Hepatocyte (in vitro differentiated cells): Measurements from ENCODE around the gene ADAMTS15. TPM values are rescaled to one million over a fixed set of nuclear protein-coding genes. Genes with fewer than 3 reads are reported as not detected.

Experiments
- DNase-seq: peaks from one replicate; pipeline ENCODE4 v3.0.0-alpha.2; 2016; ENCODE audit warnings: low spot score
- H2AFZ ChIP-seq: fragments of 200-600 bp; sonication (generic); 2 replicates; pipeline ENCODE4 v1.6.0; 2016; ENCODE audit warnings: antibody characterized with exemption, mild to moderate bottlenecking
- H3K27ac ChIP-seq: fragments of 200-600 bp; sonication (generic); 2 replicates; pipeline ENCODE4 v1.5.1; 2016; ENCODE audit warnings: mild to moderate bottlenecking
- H3K27me3 ChIP-seq: fragments of 200-600 bp; sonication (generic); 2 replicates; pipeline ENCODE4 v1.6.1; 2016
- H3K36me3 ChIP-seq: fragments of 200-600 bp; sonication (generic); replicated peaks from 2 replicates; pipeline ENCODE4 v1.5.1; 2016; ENCODE audit warnings: low read depth; ENCODE audit not compliant: insufficient read depth
- H3K4me1 ChIP-seq: fragments of 200-600 bp; sonication (generic); 2 replicates; pipeline ENCODE4 v1.5.1; 2016; ENCODE audit warnings: mild to moderate bottlenecking, moderate library complexity; ENCODE audit not compliant: insufficient read depth
- H3K4me2 ChIP-seq: fragments of 200-600 bp; sonication (generic); 2 replicates; pipeline ENCODE4 v1.6.0; 2016
- H3K4me3 ChIP-seq: fragments of 200-600 bp; sonication (generic); 2 replicates; pipeline ENCODE4 v1.5.1; 2016; ENCODE audit warnings: mild to moderate bottlenecking
- H3K79me2 ChIP-seq: fragments of 200-600 bp; sonication (generic); 2 replicates; pipeline ENCODE4 v1.6.0; 2017; ENCODE audit warnings: mild to moderate bottlenecking
- H3K9me2 ChIP-seq: fragments of 200-600 bp; sonication (generic); replicated peaks from 2 replicates; pipeline ENCODE4 v1.6.0; 2017; ENCODE audit warnings: mild to moderate bottlenecking; ENCODE audit not compliant: insufficient read depth
- H3K9me3 ChIP-seq: fragments of 200-600 bp; sonication (generic); 2 replicates; pipeline ENCODE4 v1.5.1; 2016; ENCODE audit warnings: low read depth, mild to moderate bottlenecking
- H4K20me1 ChIP-seq: fragments of 200-600 bp; sonication (generic); 2 replicates; pipeline ENCODE4 v1.6.0; 2016; ENCODE audit warnings: mild to moderate bottlenecking; ENCODE audit not compliant: insufficient read depth, poor library complexity, severe bottlenecking
- CTCF ChIP-seq: fragments of 200-600 bp; sonication (generic); IDR thresholded peaks from 2 replicates; pipeline ENCODE4 v1.5.1; 2016; ENCODE audit warnings: antibody characterized with exemption, mild to moderate bottlenecking; ENCODE audit not compliant: poor library complexity
- EZH2 ChIP-seq: fragments of 200-600 bp; sonication (generic); IDR thresholded peaks from 2 replicates; pipeline ENCODE4 v1.6.1; 2016; ENCODE audit warnings: antibody characterized with exemption, mild to moderate bottlenecking, borderline replicate concordance
- EZH2phosphoT487 ChIP-seq: fragments of 200-600 bp; sonication (generic); IDR thresholded peaks from one replicate; pipeline ENCODE4 v1.6.1; 2018; ENCODE audit warnings: antibody characterized with exemption, mild to moderate bottlenecking, low read depth, moderate library complexity; ENCODE audit not compliant: unreplicated experiment, severe bottlenecking
- WGBS: methylation state at CpG from one replicate; pipeline ENCODE4 v1.1.6; 2016; ENCODE audit warnings: low lambda C conversion rate; ENCODE audit errors: missing lambda C conversion rate; 5-methylcytosine and 5-hydroxymethylcytosine counted together
- polyA plus RNA-seq: library from polyadenylated mRNA; unstranded; fragments of >200 nt; fragmentation: Nextera tagmentation; extraction: Ambion mirVana; gene quantifications from 2 replicates; pipeline ENCODE4 v1.2.1, GENCODE V29; 2016
- total RNA-seq: library from RNA; depleted of rRNA; stranded (reverse); fragments of >200 nt; gene quantifications from 2 replicates; pipeline ENCODE4 v1.2.3, GENCODE V29; 2014

ADAMTS15 gene
- total and polyA plus RNA-seq, 2 experiments from 2014 or later: 4.5 to 14.6 TPM

- 89% methylated on average over 22 of the region's 22 CpGs for WGBS
- no peak overlapping the region for H3K27ac ChIP-seq
- TF ChIP-seq CTCF (no peak), EZH2 (no peak), EZH2phosphoT487 (no peak)
- no peaks in the 10 kb centered on the region for H4K20me1 ChIP-seq
- no peak overlapping the region for H3K4me3 ChIP-seq
- no peaks in the 10 kb centered on the region for H3K36me3 ChIP-seq
- H3K9me3 ChIP-seq: no peaks in the 10 kb centered on the region
- no peak overlapping the region for H3K4me2 ChIP-seq
- H3K9me2 ChIP-seq: no peaks in the 10 kb centered on the region
- peaks cover 2% of the 10 kb centered on the region for H3K4me1 ChIP-seq
- peaks cover 40% of the 10 kb centered on the region for H3K27me3 ChIP-seq
- no peak overlapping the region for H2AFZ ChIP-seq
- no peak for DNase-seq
- H3K79me2 ChIP-seq: no peaks in the 10 kb centered on the region
Measured at GRCh38 chr11:130422251-130422995, 26.0 kb upstream of the ADAMTS15 start.

- peaks cover 47% of the 10 kb centered on the region for H3K27me3 ChIP-seq
Measured at GRCh38 chr11:130423541-130424142, 24.8 kb upstream of the ADAMTS15 start.

GRCh38 chr11:130424613-130425140 lies 23.8 kb upstream of the ADAMTS15 start:
- no peaks in the 10 kb centered on the region for H3K79me2 ChIP-seq
- H3K4me1 ChIP-seq: peaks cover 11% of the 10 kb centered on the region
- no peaks in the 10 kb centered on the region for H4K20me1 ChIP-seq
- H3K27me3 ChIP-seq: peaks cover 58% of the 10 kb centered on the region
- H3K36me3 ChIP-seq: no peaks in the 10 kb centered on the region
- no peak for DNase-seq
- no peak overlapping the region for H3K4me3 ChIP-seq
- H3K9me3 ChIP-seq: no peaks in the 10 kb centered on the region
- H3K4me2 ChIP-seq: no peak overlapping the region
- TF ChIP-seq EZH2: no peak
- TF ChIP-seq CTCF: no peak
- no peak for TF ChIP-seq EZH2phosphoT487
- 92% methylated on average over 14 of the region's 14 CpGs for WGBS
- no peaks in the 10 kb centered on the region for H3K9me2 ChIP-seq
- no peak overlapping the region for H3K27ac ChIP-seq
- H2AFZ ChIP-seq: no peak overlapping the region

More at GRCh38 chr11:130423541-130424142, 24.8 kb upstream of the ADAMTS15 start:
- Histone ChIP-seq H3K27ac (no peak overlapping the region), H3K79me2 (no peaks in the 10 kb centered on the region), H4K20me1 (no peaks in the 10 kb centered on the region), H3K4me3 (no peak overlapping the region), H2AFZ (no peak overlapping the region), H3K4me2 (no peak overlapping the region), H3K4me1 (peaks cover 9% of the 10 kb centered on the region), H3K9me2 (no peaks in the 10 kb centered on the region), H3K36me3 (no peaks in the 10 kb centered on the region), H3K9me3 (no peaks in the 10 kb centered on the region)
- WGBS: 57% methylated on average over 16 of the region's 16 CpGs
- DNase-seq: no peak
- no peak for TF ChIP-seq CTCF
- TF ChIP-seq EZH2phosphoT487: no peak
- TF ChIP-seq EZH2: no peak
